K562 (cell line): ENCODE data around the gene PHF14. TPM values are rescaled to one million over a fixed set of nuclear protein-coding genes. Genes with fewer than 3 reads are reported as not detected.
A peak's percentile ranks its signal among the peaks of the same experiment; 100 is the strongest.

Experiments
- ATAC-seq: fragments of 200-7000 bp; cut with Tn5 transposase; 3 replicates; pipeline ENCODE4 v1.9.1; 2020; ENCODE audit warnings: moderate library complexity
- BruUV-seq: library from RNA; stranded (reverse); fragments of 400-500 nt; replicated peaks from 2 replicates; lab custom pipeline; 2021; lab: Mats Ljungman, UMichigan
- CTCF ChIA-PET: fragments of 300-600 bp; formaldehyde crosslinking; extraction: SDS; loops from one replicate; lab custom pipeline; 2021; ENCODE audit warnings: low intra/inter-chr PET ratio; lab: Yijun Ruan, JAX
- POLR2A ChIA-PET: fragments of 300-600, 350-650 bp; sonication (Branson Sonifier 250); formaldehyde crosslinking; extraction: SDS; loops from one replicate; lab custom pipeline; 2021; ENCODE audit warnings: antibody characterized with exemption, inconsistent platforms; lab: Yijun Ruan, JAX
- DNase-seq, 4 experiments: peaks; one replicate each; pipeline versions ENCODE4 v3.0.0 to v3.0.0-alpha.2; 2011 to 2018; ENCODE audit warnings: low spot score in 3 of 4, mixed read lengths in 3 of 4; ENCODE audit errors: extremely low read depth in 1 of 4
- FAIRE-seq: peaks from 2 replicates; lab custom pipeline; 2011; peaks lifted over from hg19 to GRCh38; lab: Jason Lieb, UNC
- H2AFZ ChIP-seq: 2 replicates; pipeline ENCODE4 v1.6.0; 2011; ENCODE audit warnings: low read depth, low read length, control low read depth, inconsistent platforms
- H3K27ac ChIP-seq: fragments of 200-600 bp; 3 replicates; pipeline ENCODE4 v1.8.0; 2011; ENCODE audit warnings: low read depth, mild to moderate bottlenecking, control low read depth, inconsistent platforms, low read length, moderate library complexity, mixed read lengths; ENCODE audit errors: extremely low read depth
- H3K27me3 ChIP-seq, 2 experiments: fragments of 300-600 bp in 1 of 2; 2 replicates in 1 of 2; 3 replicates in 1 of 2; pipeline versions ENCODE4 v1.6.0 to v1.8.0; 2011; ENCODE audit warnings: inconsistent platforms in 2 of 2, low read length in 2 of 2, mild to moderate bottlenecking in 1 of 2, mixed read lengths in 1 of 2, moderate library complexity in 1 of 2; ENCODE audit not compliant: control insufficient read depth in 2 of 2, insufficient read depth in 2 of 2
- H3K36me3 ChIP-seq: fragments of 300-600 bp; 3 replicates; pipeline ENCODE4 v1.8.0; 2011; ENCODE audit warnings: mild to moderate bottlenecking, low read length, inconsistent platforms; ENCODE audit not compliant: control insufficient read depth, insufficient read depth
- H3K4me1 ChIP-seq, 2 experiments: fragments of 200-600 bp in 1 of 2; replicated peaks in 1 of 2; 2 replicates in 1 of 2; 3 replicates in 1 of 2; pipeline versions ENCODE4 v1.5.1 to v1.8.0; 2011; ENCODE audit warnings: inconsistent platforms in 2 of 2, low read length in 2 of 2, mild to moderate bottlenecking in 1 of 2, mixed read lengths in 1 of 2, moderate library complexity in 1 of 2; ENCODE audit not compliant: control insufficient read depth in 2 of 2, insufficient read depth in 2 of 2
- H3K4me2 ChIP-seq: 2 replicates; pipeline ENCODE4 v1.6.1; 2011; ENCODE audit warnings: low read length, control low read depth, inconsistent platforms, mixed read lengths; ENCODE audit not compliant: insufficient read depth
- H3K4me3 ChIP-seq: fragments of 200-600 bp; sonication (generic), shearing (Covaris generic); 2 replicates; pipeline ENCODE4 v1.5.1; 2016; ENCODE audit warnings: control low read depth, inconsistent platforms
- H3K79me2 ChIP-seq: fragments of 200-600 bp; 3 replicates; pipeline ENCODE4 v1.8.0; 2011; ENCODE audit warnings: low read length, inconsistent platforms; ENCODE audit not compliant: control insufficient read depth, insufficient read depth
- H3K9ac ChIP-seq, 2 experiments: 2 replicates each; pipeline versions ENCODE4 v1.6.0 to v1.6.1; 2011; ENCODE audit warnings: low read depth in 2 of 2, low read length in 2 of 2, control low read depth in 1 of 2, inconsistent platforms in 1 of 2, mild to moderate bottlenecking in 1 of 2, mixed read lengths in 1 of 2; ENCODE audit not compliant: insufficient read depth in 1 of 2
- H3K9me1 ChIP-seq: one replicate; pipeline ENCODE4 v1.6.0; 2011; ENCODE audit warnings: inconsistent platforms, mild to moderate bottlenecking, low read length, moderate library complexity; ENCODE audit not compliant: control insufficient read depth, insufficient read depth
- H3K9me3 ChIP-seq: replicated peaks from 2 replicates; pipeline ENCODE4 v1.5.1; 2011; ENCODE audit warnings: low read depth, low read length, inconsistent platforms; ENCODE audit not compliant: control insufficient read depth, insufficient read depth
- H4K20me1 ChIP-seq: replicated peaks from 2 replicates; pipeline ENCODE4 v1.6.1; 2011; ENCODE audit warnings: low read length, inconsistent platforms, mixed read lengths; ENCODE audit not compliant: control insufficient read depth, insufficient read depth
- CREB1 ChIP-seq, 2 experiments: sonication (generic) in 1 of 2; formaldehyde crosslinking in 1 of 2; IDR thresholded peaks; 2 replicates each; pipeline versions ENCODE4 v1.6.1 to v1.8.0; 2012 to 2022; ENCODE audit warnings: inconsistent platforms in 1 of 2, mild to moderate bottlenecking in 1 of 2, missing genetic modification reagents in 1 of 2, moderate library complexity in 1 of 2
- CREM ChIP-seq: IDR thresholded peaks from 2 replicates; pipeline ENCODE4 v1.6.1; 2014; ENCODE audit warnings: antibody characterized with exemption, low read depth
- NEUROD1 ChIP-seq: fragments of 150-350 bp; IDR thresholded peaks from 2 replicates; pipeline ENCODE4 v1.6.1; 2014; ENCODE audit warnings: borderline replicate concordance, low read length, low read depth; ENCODE audit not compliant: partially characterized antibody
- NRF1 ChIP-seq, 2 experiments: fragments of 450-650 bp; IDR thresholded peaks in 1 of 2; conservative IDR thresholded peaks in 1 of 2; 2 replicates each; pipeline ENCODE4 v1.6.1; 2014; ENCODE audit warnings: mild to moderate bottlenecking in 2 of 2
- ZNF695 ChIP-seq: fragments of 450-650 bp; formaldehyde crosslinking; IDR thresholded peaks from 2 replicates; pipeline ENCODE4 v1.4.0; 2020; ENCODE audit warnings: mild to moderate bottlenecking, moderate library complexity
- WGBS: fragments of 100-300 bp; shearing (Covaris generic); methylation state at CpG from one replicate; pipeline ENCODE4 v1.1.6; 2016; ENCODE audit warnings: low coverage, mixed read lengths; ENCODE audit not compliant: insufficient coverage; ENCODE audit errors: missing lambda C conversion rate; 5-methylcytosine and 5-hydroxymethylcytosine counted together
- in situ Hi-C: fragments of 300-500 bp; cut with MboI; formaldehyde crosslinking; loops from 4 replicates; pipeline ENCODE4 v1.15.0; 2018; ENCODE audit warnings: inconsistent platforms, mixed read lengths
- intact Hi-C: fragments of 100-400 bp; cut with micrococcal nuclease; formaldehyde crosslinking; loops from 2 replicates; pipeline ENCODE4 v1.14.2; 2022
- polyA plus RNA-seq, 8 experiments: library from polyadenylated mRNA; depleted of rRNA in 4 of 8; stranded (reverse) in 5 of 8; unstranded in 3 of 8; fragments of >200 nt; fragmentation: Nextera tagmentation in 2 of 8; fragmentation: Illumina TruSeq in 1 of 8; extraction: Ambion mirVana in 2 of 8; extraction: Trizol in 1 of 8; gene quantifications; 2 replicates each; pipeline versions ENCODE4 v1.2.1 to v1.2.3, GENCODE V29; 2011 to 2014; ENCODE audit warnings: inconsistent platforms in 1 of 8, missing spikeins in 1 of 8
- total RNA-seq, 7 experiments: library from RNA; depleted of rRNA in 6 of 7; stranded (reverse); fragments of >200 nt in 6 of 7; fragmentation: Illumina TruSeq in 2 of 7; extraction: Trizol in 2 of 7; gene quantifications; 2 replicates each; pipeline versions ENCODE4 v1.2.1 to v1.2.3, GENCODE V29; 2011 to 2021; ENCODE audit warnings: low replicate concordance in 1 of 7
- TF ChIP-seq, protein P1 (sequence below): fragments of 250-450 bp; sonication (Bioruptor Pico); IDR thresholded peaks from 2 replicates; pipeline ENCODE4 v1.8.0; 2021; ENCODE audit warnings: mild to moderate bottlenecking, moderate library complexity
- TF ChIP-seq, protein P2 (sequence below), 2 experiments: fragments of 450-650 bp; formaldehyde crosslinking in 1 of 2; IDR thresholded peaks; 2 replicates each; pipeline versions ENCODE4 v1.4.0 to v1.6.1; 2014 to 2020; ENCODE audit warnings: mild to moderate bottlenecking in 2 of 2, borderline replicate concordance in 1 of 2, low read depth in 1 of 2
- TF ChIP-seq, protein P3 (sequence below): fragments of 250-450 bp; sonication (Bioruptor Pico); IDR thresholded peaks from 2 replicates; pipeline ENCODE4 v1.4.0; 2020; ENCODE audit warnings: mild to moderate bottlenecking, moderate library complexity

The PHF14 gene
- total and polyA plus RNA-seq, 9 of the 15 experiments (the other 6 are each of a cell fraction or from before 2014, with no cell fraction given), result 27.5 to 67.6 (median 41.4) TPM

DNA sequence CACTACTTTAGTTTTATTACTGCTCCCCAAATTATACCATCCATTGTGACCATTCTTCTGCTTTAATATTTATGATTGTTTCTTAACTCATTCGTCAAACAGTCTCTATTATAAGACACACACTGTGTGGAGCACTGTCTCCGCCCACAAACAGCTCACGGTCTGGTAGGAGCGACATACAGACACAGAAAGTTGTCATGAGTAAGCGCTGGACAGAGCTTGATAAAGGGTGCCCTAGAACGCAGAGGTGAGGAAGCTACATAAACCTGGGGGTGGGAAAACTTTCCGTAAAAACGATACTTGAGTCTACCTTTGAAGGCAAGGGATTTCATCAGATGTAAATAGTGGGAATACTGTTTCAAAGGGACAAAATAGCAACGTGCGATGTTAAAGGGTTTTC lies 207.9 kb downstream of the PHF14 start:
- 0% methylated on average over 10 of the region's 10 CpGs for WGBS
- TF ChIP-seq CREM (peak; percentile 68), ZNF695 (CRISPR knock-in tag) (no peak), NEUROD1 (no peak), CREB1 (IDR thresholded peaks at IDR 0.05) (peak; percentile 56; the same call in 1 of the 2 replicates), CREB1 (CRISPR knock-in tag; IDR thresholded peaks at IDR 0.05) (no peak), NRF1 (conservative IDR thresholded peaks at IDR 0.05 in 1 of 2, IDR thresholded peaks at IDR 0.05 in 1 of 2) (no peak)
- TF ChIP-seq, protein P1, sequence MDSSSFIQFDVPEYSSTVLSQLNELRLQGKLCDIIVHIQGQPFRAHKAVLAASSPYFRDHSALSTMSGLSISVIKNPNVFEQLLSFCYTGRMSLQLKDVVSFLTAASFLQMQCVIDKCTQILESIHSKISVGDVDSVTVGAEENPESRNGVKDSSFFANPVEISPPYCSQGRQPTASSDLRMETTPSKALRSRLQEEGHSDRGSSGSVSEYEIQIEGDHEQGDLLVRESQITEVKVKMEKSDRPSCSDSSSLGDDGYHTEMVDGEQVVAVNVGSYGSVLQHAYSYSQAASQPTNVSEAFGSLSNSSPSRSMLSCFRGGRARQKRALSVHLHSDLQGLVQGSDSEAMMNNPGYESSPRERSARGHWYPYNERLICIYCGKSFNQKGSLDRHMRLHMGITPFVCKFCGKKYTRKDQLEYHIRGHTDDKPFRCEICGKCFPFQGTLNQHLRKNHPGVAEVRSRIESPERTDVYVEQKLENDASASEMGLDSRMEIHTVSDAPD (CRISPR knock-in tag), result no peak
- TF ChIP-seq, protein P2, sequence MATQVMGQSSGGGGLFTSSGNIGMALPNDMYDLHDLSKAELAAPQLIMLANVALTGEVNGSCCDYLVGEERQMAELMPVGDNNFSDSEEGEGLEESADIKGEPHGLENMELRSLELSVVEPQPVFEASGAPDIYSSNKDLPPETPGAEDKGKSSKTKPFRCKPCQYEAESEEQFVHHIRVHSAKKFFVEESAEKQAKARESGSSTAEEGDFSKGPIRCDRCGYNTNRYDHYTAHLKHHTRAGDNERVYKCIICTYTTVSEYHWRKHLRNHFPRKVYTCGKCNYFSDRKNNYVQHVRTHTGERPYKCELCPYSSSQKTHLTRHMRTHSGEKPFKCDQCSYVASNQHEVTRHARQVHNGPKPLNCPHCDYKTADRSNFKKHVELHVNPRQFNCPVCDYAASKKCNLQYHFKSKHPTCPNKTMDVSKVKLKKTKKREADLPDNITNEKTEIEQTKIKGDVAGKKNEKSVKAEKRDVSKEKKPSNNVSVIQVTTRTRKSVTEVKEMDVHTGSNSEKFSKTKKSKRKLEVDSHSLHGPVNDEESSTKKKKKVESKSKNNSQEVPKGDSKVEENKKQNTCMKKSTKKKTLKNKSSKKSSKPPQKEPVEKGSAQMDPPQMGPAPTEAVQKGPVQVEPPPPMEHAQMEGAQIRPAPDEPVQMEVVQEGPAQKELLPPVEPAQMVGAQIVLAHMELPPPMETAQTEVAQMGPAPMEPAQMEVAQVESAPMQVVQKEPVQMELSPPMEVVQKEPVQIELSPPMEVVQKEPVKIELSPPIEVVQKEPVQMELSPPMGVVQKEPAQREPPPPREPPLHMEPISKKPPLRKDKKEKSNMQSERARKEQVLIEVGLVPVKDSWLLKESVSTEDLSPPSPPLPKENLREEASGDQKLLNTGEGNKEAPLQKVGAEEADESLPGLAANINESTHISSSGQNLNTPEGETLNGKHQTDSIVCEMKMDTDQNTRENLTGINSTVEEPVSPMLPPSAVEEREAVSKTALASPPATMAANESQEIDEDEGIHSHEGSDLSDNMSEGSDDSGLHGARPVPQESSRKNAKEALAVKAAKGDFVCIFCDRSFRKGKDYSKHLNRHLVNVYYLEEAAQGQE (IDR thresholded peaks at IDR 0.05; ENCODE audit: borderline replicate concordance), result peak; percentile 52
- TF ChIP-seq, protein P2 (CRISPR knock-in tag; IDR thresholded peaks at IDR 0.05; ENCODE audit: low read depth), result no peak
- TF ChIP-seq, protein P3, sequence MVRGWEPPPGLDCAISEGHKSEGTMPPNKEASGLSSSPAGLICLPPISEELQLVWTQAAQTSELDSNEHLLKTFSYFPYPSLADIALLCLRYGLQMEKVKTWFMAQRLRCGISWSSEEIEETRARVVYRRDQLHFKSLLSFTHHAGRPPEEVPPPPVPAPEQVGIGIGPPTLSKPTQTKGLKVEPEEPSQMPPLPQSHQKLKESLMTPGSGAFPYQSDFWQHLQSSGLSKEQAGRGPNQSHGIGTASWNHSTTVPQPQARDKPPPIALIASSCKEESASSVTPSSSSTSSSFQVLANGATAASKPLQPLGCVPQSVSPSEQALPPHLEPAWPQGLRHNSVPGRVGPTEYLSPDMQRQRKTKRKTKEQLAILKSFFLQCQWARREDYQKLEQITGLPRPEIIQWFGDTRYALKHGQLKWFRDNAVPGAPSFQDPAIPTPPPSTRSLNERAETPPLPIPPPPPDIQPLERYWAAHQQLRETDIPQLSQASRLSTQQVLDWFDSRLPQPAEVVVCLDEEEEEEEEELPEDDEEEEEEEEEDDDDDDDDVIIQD (CRISPR knock-in tag), result no peak
- ATAC-seq (peak; percentile 87), FAIRE-seq (peak; percentile 74), DNase-seq (peak in 1 of 4 experiments; percentile 44)
- H3K79me2 ChIP-seq, result no peaks in the 10 kb centered on the region
- H3K9ac ChIP-seq, result no peak overlapping the region; a peak in 1 of 4 replicates
- no peaks in the 10 kb centered on the region for H4K20me1 ChIP-seq
- POLR2A ChIA-PET, result no interaction called here
- peak overlapping the region; percentile 35 for H3K4me2 ChIP-seq
- H3K4me3 ChIP-seq, result no peak overlapping the region
- CTCF ChIA-PET, result no interaction called here
- H2AFZ ChIP-seq, result peak overlapping the region; percentile 52; the same call in 1 of the 2 replicates
- no peaks in the 10 kb centered on the region for H3K4me1 ChIP-seq
- no peaks in the 10 kb centered on the region for H3K36me3 ChIP-seq
- no peaks in the 10 kb centered on the region; a peak in 1 of 5 replicates for H3K27me3 ChIP-seq
- H3K27ac ChIP-seq, result no peak overlapping the region
- in situ Hi-C loops, result no loop called here
- H3K9me3 ChIP-seq, result no peaks in the 10 kb centered on the region
- no peaks in the 10 kb centered on the region for H3K9me1 ChIP-seq
- BruUV-seq, result no TSS peak
- intact Hi-C loops, result no loop called here
